GM12892 (cell line): Measurements from ENCODE around the gene ACSL4.

ENCODE experiments used
- POLR2A ChIP-seq: IDR thresholded peaks from 2 replicates; pipeline ENCODE4 v1.6.1; 2011; ENCODE audit warnings: low read depth, low read length, control low read depth
- POLR2AphosphoS5 ChIP-seq: IDR thresholded peaks from 2 replicates; pipeline ENCODE4 v1.6.1; 2011; ENCODE audit warnings: low read depth, low read length, control low read depth

- TF ChIP-seq POLR2A, result no peak
- no peak for TF ChIP-seq POLR2AphosphoS5
Observed at GRCh38 chrX:109776432-109776831, 43.4 kb upstream of the ACSL4 start.
